Naive thymus-derived CD4-positive, alpha-beta T cell (primary cell): ENCODE measurements around the gene ASPRV1. TPM values are rescaled to one million over a fixed set of nuclear protein-coding genes. Genes with fewer than 3 reads are reported as not detected.
"Not testable (repeated sequence)": the region's sequence is repeated elsewhere in the genome, so short reads cannot be mapped to it uniquely, and the experiment has no call there.

ENCODE experiments used
- ATAC-seq: fragments of 150-1000 bp; cut with Tn5 transposase; 2 replicates; pipeline ENCODE4 v1.10.0; 2021; ENCODE audit warnings: mild to moderate bottlenecking, moderate library complexity
- CTCF ChIA-PET: fragments of 350-600 bp; sonication (Branson Sonifier 250); formaldehyde crosslinking; loops from one replicate; lab custom pipeline; 2021; ENCODE audit warnings: antibody characterized with exemption; lab: Charles Lee
- POLR2A ChIA-PET: fragments of 350-600 bp; sonication (Branson Sonifier 250); formaldehyde crosslinking; loops from one replicate; lab custom pipeline; 2021; ENCODE audit warnings: antibody characterized with exemption, inconsistent platforms; lab: Charles Lee
- DNase-seq, 9 donors: peaks; one replicate each; pipeline versions ENCODE4 v3.0.0 to v3.0.0-alpha.2; 2020 to 2022; ENCODE audit warnings: mixed read lengths in 1 of 9
- H3K27ac ChIP-seq: one replicate; pipeline ENCODE4 v1.7.0; 2013; ENCODE audit warnings: mild to moderate bottlenecking, low read depth, low read length, moderate library complexity
- H3K27me3 ChIP-seq, 2 donors: one replicate each; pipeline ENCODE4 v1.7.0; 2013; ENCODE audit warnings: low read length in 2 of 2, mild to moderate bottlenecking in 2 of 2, moderate library complexity in 2 of 2; ENCODE audit not compliant: control insufficient read depth in 2 of 2, insufficient read depth in 2 of 2
- H3K36me3 ChIP-seq, 3 experiments: 1 replicate in 2 of 3; 2 replicates in 1 of 3; pipeline ENCODE4 v1.7.0; 2013; ENCODE audit warnings: low read length in 3 of 3, mild to moderate bottlenecking in 3 of 3, moderate library complexity in 1 of 3; ENCODE audit not compliant: insufficient read depth in 3 of 3, control insufficient read depth in 2 of 3
- H3K4me1 ChIP-seq, 2 donors: one replicate each; pipeline ENCODE4 v1.7.0; 2013; ENCODE audit warnings: low read length in 2 of 2, mild to moderate bottlenecking in 2 of 2, moderate library complexity in 1 of 2; ENCODE audit not compliant: control insufficient read depth in 2 of 2, insufficient read depth in 2 of 2
- H3K4me3 ChIP-seq: 2 replicates; pipeline ENCODE4 v1.7.0; 2013; ENCODE audit warnings: mild to moderate bottlenecking, low read length
- H3K9me3 ChIP-seq, 3 experiments: 1 replicate in 2 of 3; 2 replicates in 1 of 3; pipeline ENCODE4 v1.7.0; 2013; ENCODE audit warnings: low read length in 3 of 3; ENCODE audit not compliant: control insufficient read depth in 2 of 3
- H3K27ac Mint-ChIP-seq, 9 donors: one replicate each; pipeline ENCODE4 v1.8.0; 2020 to 2022; ENCODE audit warnings: mixed read lengths in 9 of 9, mild to moderate bottlenecking in 8 of 9, moderate library complexity in 5 of 9, inconsistent platforms in 2 of 9
- H3K27me3 Mint-ChIP-seq, 5 donors: one replicate each; pipeline ENCODE4 v1.8.0; 2021 to 2022; ENCODE audit warnings: mixed read lengths in 5 of 5, mild to moderate bottlenecking in 1 of 5
- H3K36me3 Mint-ChIP-seq, 5 donors: one replicate each; pipeline ENCODE4 v1.8.0; 2020 to 2022; ENCODE audit warnings: mixed read lengths in 5 of 5, mild to moderate bottlenecking in 3 of 5, inconsistent platforms in 1 of 5
- H3K4me1 Mint-ChIP-seq, 7 donors: one replicate each; pipeline ENCODE4 v1.8.0; 2020 to 2022; ENCODE audit warnings: mixed read lengths in 7 of 7, mild to moderate bottlenecking in 3 of 7, inconsistent platforms in 1 of 7
- H3K4me3 Mint-ChIP-seq, 10 donors: one replicate each; pipeline ENCODE4 v1.8.0; 2020 to 2022; ENCODE audit warnings: mild to moderate bottlenecking in 10 of 10, mixed read lengths in 10 of 10, moderate library complexity in 6 of 10, inconsistent platforms in 2 of 10
- H3K9me3 Mint-ChIP-seq, 11 donors: one replicate each; pipeline ENCODE4 v1.8.0; 2020 to 2022; ENCODE audit warnings: mixed read lengths in 11 of 11, mild to moderate bottlenecking in 4 of 11, inconsistent platforms in 1 of 11, moderate library complexity in 1 of 11
- intact Hi-C, 2 donors: fragments of 100-400 bp; cut with micrococcal nuclease; formaldehyde crosslinking; loops; one replicate each; pipeline ENCODE4 v1.15.1; 2023
- polyA plus RNA-seq, 2 donors: library from polyadenylated mRNA; unstranded; fragments of 300-500 nt; fragmentation: Illumina TruSeq; gene quantifications; one replicate each; pipeline ENCODE4 v1.2.3, GENCODE V29; 2021
- total RNA-seq, 6 experiments: library from RNA in 5 of 6; stranded (reverse) in 5 of 6; gene quantifications; 1 replicate in 5 of 6; 2 replicates in 1 of 6; pipeline ENCODE4 v1.2.3 and lab custom pipeline; 2021 to 2026

The ASPRV1 gene
- total and polyA plus RNA-seq, 7 experiments from 2014 or later: 0.91 to 2.9 (median 1.9) TPM

DNA sequence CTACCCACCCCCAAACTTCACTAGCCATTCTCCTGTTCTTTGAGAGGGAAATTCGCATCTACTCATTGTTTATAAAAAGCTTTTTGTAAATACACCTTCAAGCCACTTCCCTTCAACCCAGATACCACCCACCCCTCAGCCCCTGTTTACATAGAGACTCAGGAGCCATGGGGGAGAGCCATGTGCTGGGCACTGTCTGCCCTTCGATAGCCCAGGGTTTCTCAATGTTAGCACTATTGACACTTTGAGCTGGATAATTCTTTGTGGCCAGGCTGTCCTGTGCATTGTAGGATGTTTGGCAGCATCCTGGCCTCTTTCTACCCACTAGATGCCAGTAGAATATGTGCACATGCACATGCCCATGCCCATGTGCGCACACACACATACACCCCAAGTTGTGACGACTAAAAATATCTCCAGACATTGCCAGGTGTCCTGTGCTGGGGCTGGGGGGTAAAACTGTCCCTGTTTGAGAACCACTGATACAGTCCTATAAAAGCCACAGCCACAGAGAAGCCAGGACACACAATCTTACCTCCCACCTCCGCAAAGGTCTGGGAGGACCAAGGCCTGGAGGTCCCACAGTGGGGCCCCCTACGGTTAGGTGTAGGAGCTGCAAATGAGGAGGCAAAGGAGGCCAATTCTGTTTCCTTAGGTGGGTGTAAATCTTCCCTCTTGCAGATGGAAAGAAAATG lies 44.5 kb upstream of the ASPRV1 start:
- no peak overlapping the region for H3K27ac ChIP-seq
- no peak overlapping the region for H3K4me3 ChIP-seq
- no peak overlapping the region for H3K4me3 Mint-ChIP-seq
- POLR2A ChIA-PET: no interaction called here
- no peaks in the 10 kb centered on the region for H3K27me3 ChIP-seq
- no peaks in the 10 kb centered on the region for H3K36me3 ChIP-seq
- H3K4me1 Mint-ChIP-seq: peaks cover 11 to 28% (median 17%) of the 10 kb centered on the region in 7 donors
- intact Hi-C loops: no loop called here
- no peaks in the 10 kb centered on the region for H3K27me3 Mint-ChIP-seq
- no peaks in the 10 kb centered on the region for H3K9me3 ChIP-seq
- CTCF ChIA-PET: no interaction called here
- peaks cover 0 to 22% (median 6%) of the 10 kb centered on the region in 5 donors for H3K36me3 Mint-ChIP-seq
- H3K4me1 ChIP-seq: peaks cover 0 to 7% of the 10 kb centered on the region in 2 donors
- H3K9me3 Mint-ChIP-seq: no peaks in the 10 kb centered on the region
- ATAC-seq: no peak
- no peak for DNase-seq
- H3K27ac Mint-ChIP-seq: peak overlapping the region in 4 of 9 donors; percentile 19 to 92 (median 35)

DNA sequence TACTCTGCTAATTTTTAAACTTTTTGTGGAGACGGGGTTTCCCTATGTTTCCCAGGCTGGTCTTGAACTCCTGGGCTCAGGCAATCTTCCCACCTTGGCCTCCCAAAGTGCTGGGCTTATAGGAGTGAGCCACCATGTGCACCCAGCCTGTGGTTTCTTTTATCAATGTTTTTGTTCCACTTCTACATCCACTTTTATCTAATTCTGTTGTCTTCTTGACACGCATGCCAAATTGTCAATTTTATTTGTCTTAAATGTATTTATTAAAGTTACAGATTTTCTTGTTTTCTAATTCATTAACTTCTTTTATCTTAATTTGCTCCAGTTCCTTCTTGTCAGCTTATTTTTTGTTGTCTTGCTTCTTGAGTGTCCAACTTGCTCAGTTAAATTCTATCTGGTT lies 43.8 kb upstream of the ASPRV1 start:
- DNase-seq: no peak
- H3K4me3 Mint-ChIP-seq: no peak overlapping the region
- Histone ChIP-seq H3K4me3 (no peak overlapping the region), H3K27ac (no peak overlapping the region), H3K36me3 (no peaks in the 10 kb centered on the region), H3K4me1 (peaks cover 0 to 7% of the 10 kb centered on the region in 2 donors), H3K27me3 (no peaks in the 10 kb centered on the region), H3K9me3 (no peaks in the 10 kb centered on the region)
- no peak for ATAC-seq
- ChIA-PET POLR2A (no interaction called here), CTCF (no interaction called here)
- intact Hi-C loops: no loop called here
- H3K27me3 Mint-ChIP-seq: no peaks in the 10 kb centered on the region
- peaks cover 11 to 26% (median 14%) of the 10 kb centered on the region in 7 donors for H3K4me1 Mint-ChIP-seq
- no peaks in the 10 kb centered on the region for H3K9me3 Mint-ChIP-seq
- H3K27ac Mint-ChIP-seq: peak overlapping the region in 4 of 9 donors; percentile 12 to 37 (median 34)
- peaks cover 0 to 16% (median 3%) of the 10 kb centered on the region in 5 donors for H3K36me3 Mint-ChIP-seq

DNA sequence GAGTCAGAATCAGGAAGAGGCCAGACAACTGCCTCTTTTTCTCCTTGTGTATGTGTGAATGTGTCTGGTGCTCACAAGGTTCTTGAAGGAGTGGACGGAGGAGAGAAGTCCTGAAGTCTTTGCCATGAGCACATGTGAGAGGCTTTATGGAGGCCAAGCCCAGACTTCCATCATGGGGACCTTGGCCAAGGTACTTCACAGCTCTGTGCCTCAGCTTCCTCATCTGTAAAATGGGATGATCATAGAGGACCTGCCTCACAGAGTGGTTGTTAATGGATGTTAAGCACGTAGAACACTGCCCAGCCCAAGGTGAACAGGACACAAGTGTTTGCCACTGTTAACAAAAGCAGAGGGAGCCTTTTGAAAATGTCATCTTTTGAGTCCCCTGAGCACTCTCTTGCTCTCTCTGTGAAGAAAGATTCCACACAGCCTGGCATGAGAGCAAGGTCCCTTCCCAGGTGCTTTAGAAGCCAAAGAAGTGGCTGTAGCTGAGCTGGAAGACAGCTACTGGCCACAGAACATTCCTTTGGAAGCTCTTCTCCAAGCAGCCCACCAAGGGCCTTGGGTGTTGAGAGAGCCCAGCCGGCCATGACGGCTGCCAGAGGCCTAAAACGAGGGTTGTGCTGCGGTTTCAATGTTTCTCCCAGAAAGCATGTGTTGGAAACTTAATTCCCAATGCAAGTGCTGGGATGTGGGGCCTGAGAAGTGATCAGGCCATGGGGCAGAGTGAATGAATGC lies 41.8 kb upstream of the ASPRV1 start:
- Histone ChIP-seq H3K27me3 (no peaks in the 10 kb centered on the region), H3K27ac (no peak overlapping the region), H3K36me3 (no peaks in the 10 kb centered on the region), H3K9me3 (no peaks in the 10 kb centered on the region), H3K4me3 (no peak overlapping the region), H3K4me1 (peaks cover 0 to 7% of the 10 kb centered on the region in 2 donors)
- Mint-ChIP-seq H3K4me1 (peaks cover 10 to 20% (median 12%) of the 10 kb centered on the region in 7 donors), H3K4me3 (no peak overlapping the region), H3K9me3 (no peaks in the 10 kb centered on the region), H3K27me3 (no peaks in the 10 kb centered on the region), H3K27ac (peak overlapping the region in 7 of 9 donors; percentile 19 to 61 (median 34)), H3K36me3 (peaks cover 0 to 6% (median 0%) of the 10 kb centered on the region in 5 donors)
- ATAC-seq: no peak
- DNase-seq: no peak
- POLR2A ChIA-PET: no interaction called here
- CTCF ChIA-PET: interaction anchor here (0.6 to 1.1 kb wide), 2 partner anchors 19 to 138 kb away, joined by 3 to 4 read pairs; no protein-coding TSS in a partner anchor
- intact Hi-C loops: no loop called here

DNA sequence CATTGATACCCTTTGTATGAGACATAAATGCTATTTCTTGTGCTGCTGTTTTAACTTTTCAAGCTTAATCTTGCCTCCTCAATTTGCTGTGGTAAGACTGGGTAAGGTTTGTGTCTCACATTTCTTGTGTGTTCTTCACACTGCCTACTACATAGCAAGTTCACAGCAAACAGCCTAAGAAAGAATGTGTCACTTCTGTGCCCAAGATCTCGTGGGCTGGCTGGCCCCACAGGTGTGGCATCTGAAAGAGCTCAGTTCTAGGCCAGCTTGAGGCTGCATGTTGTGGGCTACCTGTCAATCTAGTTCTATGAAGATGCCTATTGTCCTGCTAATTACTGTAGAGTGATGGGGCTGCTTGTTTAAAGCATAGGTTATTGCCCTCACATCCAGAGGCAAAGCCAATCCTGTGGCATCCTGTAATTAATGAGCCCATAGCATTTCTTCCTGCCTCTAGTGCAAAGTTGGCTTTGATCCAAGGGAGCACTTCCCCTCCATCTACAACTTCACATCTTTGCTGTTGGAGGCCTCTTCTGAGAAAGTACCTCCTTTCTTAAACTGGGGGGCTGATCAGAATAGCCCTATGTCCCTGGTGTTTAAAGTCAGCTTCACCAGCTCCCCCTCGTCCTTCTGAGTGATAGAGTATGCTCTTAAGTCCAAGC lies 40.9 kb upstream of the ASPRV1 start:
- Histone ChIP-seq H3K36me3 (no peaks in the 10 kb centered on the region), H3K27ac (no peak overlapping the region), H3K4me1 (peaks cover 0 to 7% of the 10 kb centered on the region in 2 donors), H3K9me3 (no peaks in the 10 kb centered on the region), H3K4me3 (no peak overlapping the region), H3K27me3 (no peaks in the 10 kb centered on the region)
- Mint-ChIP-seq H3K27me3 (no peaks in the 10 kb centered on the region), H3K36me3 (peaks cover 0 to 11% (median 4%) of the 10 kb centered on the region in 5 donors), H3K27ac (peak overlapping the region in 8 of 9 donors; percentile 19 to 79 (median 42)), H3K4me3 (no peak overlapping the region), H3K4me1 (peaks cover 10 to 25% (median 12%) of the 10 kb centered on the region in 7 donors), H3K9me3 (no peaks in the 10 kb centered on the region)
- ChIA-PET POLR2A (interaction anchor here (0.5 kb wide), 1 partner anchor 123 kb away, joined by 3 read pairs; no protein-coding TSS in a partner anchor), CTCF (interaction anchor here (0.6 to 1.1 kb wide), 2 partner anchors 19 to 139 kb away, joined by 3 to 4 read pairs; no protein-coding TSS in a partner anchor)
- ATAC-seq: peak; percentile 37
- intact Hi-C loops: no loop called here
- peak in 3 of 9 donors; percentile 5 to 18 (median 6) for DNase-seq

DNA sequence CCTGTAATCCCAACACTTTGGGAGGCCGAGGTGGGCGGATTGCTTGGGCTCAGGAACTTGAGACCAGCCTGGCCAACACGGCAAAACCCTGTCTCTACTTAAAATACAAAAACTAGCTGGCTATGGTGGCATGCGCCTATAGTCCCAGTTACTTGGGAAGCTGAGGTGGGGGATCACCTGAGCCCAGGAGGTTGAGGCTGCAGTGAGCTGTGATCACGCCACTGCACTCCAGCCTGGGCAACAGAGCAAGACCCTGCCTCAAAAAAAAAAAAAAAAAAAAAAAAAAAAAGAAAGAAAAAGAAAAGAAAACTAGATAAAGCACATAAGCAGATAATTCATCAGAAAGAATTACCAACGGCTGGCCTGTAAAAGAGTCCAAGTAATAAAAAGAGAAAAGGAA lies 39.1 kb upstream of the ASPRV1 start:
- DNase-seq, ATAC-seq, H3K9me3 Mint-ChIP-seq, H3K4me3 ChIP-seq, H3K27me3 Mint-ChIP-seq, intact Hi-C loops, H3K27ac Mint-ChIP-seq, H3K4me3 Mint-ChIP-seq, H3K27me3 ChIP-seq, H3K4me1 ChIP-seq, H3K9me3 ChIP-seq, H3K27ac ChIP-seq: not testable (repeated sequence)
- peaks cover 0 to 11% (median 0%) of the 10 kb centered on the region in 3 experiments for H3K36me3 ChIP-seq
- POLR2A ChIA-PET: interaction anchor here (0.6 kb wide), 1 partner anchor 83 kb away, joined by 3 read pairs; no protein-coding TSS in a partner anchor
- CTCF ChIA-PET: interaction anchor here (0.6 kb wide), 1 partner anchor 86 kb away, joined by 3 read pairs; no protein-coding TSS in a partner anchor
- H3K36me3 Mint-ChIP-seq: peaks cover 0 to 25% (median 13%) of the 10 kb centered on the region in 5 donors
- peaks cover 10 to 28% (median 14%) of the 10 kb centered on the region in 7 donors for H3K4me1 Mint-ChIP-seq

DNA sequence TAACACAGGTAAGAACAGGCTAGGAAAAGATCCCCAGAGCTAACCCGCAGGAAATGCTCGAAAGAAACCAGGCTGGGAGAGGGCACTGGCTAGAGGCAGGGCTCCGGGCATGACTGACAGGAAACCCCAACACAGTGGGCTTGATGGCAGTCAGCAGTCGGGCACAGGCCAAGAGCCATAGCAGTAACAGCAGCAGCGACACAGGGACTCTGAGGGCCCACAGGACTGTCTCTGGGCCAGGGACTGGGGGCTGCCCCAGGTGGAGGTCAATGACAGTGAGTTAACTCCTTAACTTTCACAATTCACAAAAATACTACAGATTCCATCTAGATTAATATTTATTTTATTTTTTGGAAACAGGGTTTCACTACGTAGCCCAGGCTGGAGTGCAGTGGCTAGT lies 37.3 kb upstream of the ASPRV1 start:
- Mint-ChIP-seq H3K9me3 (no peaks in the 10 kb centered on the region), H3K4me3 (no peak overlapping the region), H3K27me3 (no peaks in the 10 kb centered on the region), H3K36me3 (peaks cover 6 to 37% (median 21%) of the 10 kb centered on the region in 5 donors), H3K27ac (no peak overlapping the region), H3K4me1 (peaks cover 10 to 27% (median 13%) of the 10 kb centered on the region in 7 donors)
- DNase-seq (no peak), ATAC-seq (no peak)
- Histone ChIP-seq H3K9me3 (no peaks in the 10 kb centered on the region), H3K27ac (no peak overlapping the region), H3K36me3 (peaks cover 0 to 20% (median 0%) of the 10 kb centered on the region in 3 experiments), H3K4me1 (peaks cover 0 to 7% of the 10 kb centered on the region in 2 donors), H3K27me3 (no peaks in the 10 kb centered on the region), H3K4me3 (no peak overlapping the region)
- POLR2A ChIA-PET: no interaction called here
- intact Hi-C loops: no loop called here
- CTCF ChIA-PET: interaction anchor here (0.7 kb wide), 1 partner anchor 133 kb away, joined by 3 read pairs; no protein-coding TSS in a partner anchor
